COLO668 (cell line): ENCODE measurements around the gene ZNF385B.

Experiments
- DNase-seq: peaks from one replicate; lab custom pipeline; 2025; ENCODE audit not compliant: unreplicated experiment; lab: John Stamatoyannopoulos, UW

Gene ZNF385B

GRCh38 chr2:179410552-179411356 lies 450.7 kb downstream of the ZNF385B start:
- DNase-seq: peak; percentile 36

GRCh38 chr2:179403624-179404023 lies 457.8 kb downstream of the ZNF385B start:
- no peak for DNase-seq

- DNase-seq: no peak
Measured at GRCh38 chr2:179393481-179393880, 467.9 kb downstream of the ZNF385B start.
